ENCODE data around the gene RB1.
"Not testable (repeated sequence)": the region's sequence is repeated elsewhere in the genome, so short reads cannot be mapped to it uniquely, and the experiment has no call there.

Gene RB1

GRCh38 chr13:48449656-48450055, 146.1 kb downstream of the RB1 start:
- no peak for DNase-seq (ENCODE audit: low read depth)

GRCh38 chr13:48451196-48451595, 147.6 kb downstream of the RB1 start:
- DNase-seq (ENCODE audit: low read depth) = not testable (repeated sequence)

GRCh38 chr13:48456546-48456945, 153.0 kb downstream of the RB1 start:
- DNase-seq (ENCODE audit: low read depth) = no peak

GRCh38 chr13:48457578-48458242, 154.2 kb downstream of the RB1 start:
- no peak for DNase-seq (ENCODE audit: low read depth)

- no peak for DNase-seq (ENCODE audit: low read depth)
Measured at GRCh38 chr13:48475230-48475629, 171.7 kb downstream of the RB1 start.

GRCh38 chr13:48476215-48476614, 172.7 kb downstream of the RB1 start:
- DNase-seq (ENCODE audit: low read depth) = no peak

- no peak for DNase-seq (ENCODE audit: low read depth)
Measured at GRCh38 chr13:48476686-48477085, 173.1 kb downstream of the RB1 start.

GRCh38 chr13:48477191-48477855, 173.8 kb downstream of the RB1 start:
- no peak for DNase-seq (ENCODE audit: low read depth)

GRCh38 chr13:48478391-48478790, 174.8 kb downstream of the RB1 start:
- peak; percentile 29 for DNase-seq (ENCODE audit: low read depth)

GRCh38 chr13:48483575-48483974, 180.0 kb downstream of the RB1 start:
- no peak for DNase-seq (ENCODE audit: low read depth)

- no peak for DNase-seq (ENCODE audit: low read depth)
Measured at GRCh38 chr13:48485432-48485831, 181.9 kb downstream of the RB1 start.

GRCh38 chr13:48486362-48486761, 182.8 kb downstream of the RB1 start:
- no peak for DNase-seq (ENCODE audit: low read depth)

- DNase-seq (ENCODE audit: low read depth) = no peak
Measured at GRCh38 chr13:48486836-48487235, 183.3 kb downstream of the RB1 start.

- no peak for DNase-seq (ENCODE audit: low read depth)
Measured at GRCh38 chr13:48487968-48488367, 184.4 kb downstream of the RB1 start.

- DNase-seq (ENCODE audit: low read depth) = no peak
Measured at GRCh38 chr13:48488995-48489394, 185.4 kb downstream of the RB1 start.

GRCh38 chr13:48489666-48490065, 186.1 kb downstream of the RB1 start:
- DNase-seq (ENCODE audit: low read depth) = no peak

GRCh38 chr13:48490241-48490640, 186.7 kb downstream of the RB1 start:
- DNase-seq (ENCODE audit: low read depth) = no peak

GRCh38 chr13:48491423-48492095, 188.0 kb downstream of the RB1 start:
- no peak for DNase-seq (ENCODE audit: low read depth)

GRCh38 chr13:48492096-48492440, 188.5 kb downstream of the RB1 start:
- no peak for DNase-seq (ENCODE audit: low read depth)

GRCh38 chr13:48492470-48493065, 189.0 kb downstream of the RB1 start:
- no peak for DNase-seq (ENCODE audit: low read depth)

- DNase-seq (ENCODE audit: low read depth) = no peak
Measured at GRCh38 chr13:48493066-48493765, 189.7 kb downstream of the RB1 start.

- no peak for DNase-seq (ENCODE audit: low read depth)
Measured at GRCh38 chr13:48493851-48494250, 190.3 kb downstream of the RB1 start.

Measured in fibroblast of the conjunctiva (primary cell).